PC-9 (cell line): ENCODE measurements around the gene CTNNA3.

Experiments
- EZH2 ChIP-seq: fragments of 200-600 bp; sonication (generic); IDR thresholded peaks from 2 replicates; pipeline ENCODE4 v1.8.0; 2017; ENCODE audit warnings: antibody characterized with exemption, low read depth
- TF ChIP-seq, protein P1 (sequence below): fragments of 200-600 bp; sonication (generic); conservative IDR thresholded peaks from 2 replicates; pipeline ENCODE4 v1.6.1; 2017; ENCODE audit warnings: mixed run types, antibody characterized with exemption, mild to moderate bottlenecking, moderate library complexity

GRCh38 chr10:66813122-66813521 lies 882.9 kb downstream of the CTNNA3 start:
- TF ChIP-seq, protein P1, sequence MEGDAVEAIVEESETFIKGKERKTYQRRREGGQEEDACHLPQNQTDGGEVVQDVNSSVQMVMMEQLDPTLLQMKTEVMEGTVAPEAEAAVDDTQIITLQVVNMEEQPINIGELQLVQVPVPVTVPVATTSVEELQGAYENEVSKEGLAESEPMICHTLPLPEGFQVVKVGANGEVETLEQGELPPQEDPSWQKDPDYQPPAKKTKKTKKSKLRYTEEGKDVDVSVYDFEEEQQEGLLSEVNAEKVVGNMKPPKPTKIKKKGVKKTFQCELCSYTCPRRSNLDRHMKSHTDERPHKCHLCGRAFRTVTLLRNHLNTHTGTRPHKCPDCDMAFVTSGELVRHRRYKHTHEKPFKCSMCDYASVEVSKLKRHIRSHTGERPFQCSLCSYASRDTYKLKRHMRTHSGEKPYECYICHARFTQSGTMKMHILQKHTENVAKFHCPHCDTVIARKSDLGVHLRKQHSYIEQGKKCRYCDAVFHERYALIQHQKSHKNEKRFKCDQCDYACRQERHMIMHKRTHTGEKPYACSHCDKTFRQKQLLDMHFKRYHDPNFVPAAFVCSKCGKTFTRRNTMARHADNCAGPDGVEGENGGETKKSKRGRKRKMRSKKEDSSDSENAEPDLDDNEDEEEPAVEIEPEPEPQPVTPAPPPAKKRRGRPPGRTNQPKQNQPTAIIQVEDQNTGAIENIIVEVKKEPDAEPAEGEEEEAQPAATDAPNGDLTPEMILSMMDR = no peak
- TF ChIP-seq EZH2 = no peak
